PC-9 (cell line): ENCODE results near the gene TMEM237. TPM values are rescaled to one million over a fixed set of nuclear protein-coding genes. Genes with fewer than 3 reads are reported as not detected.

ENCODE experiments used
- BruUV-seq: library from RNA; stranded (reverse); fragments of 400-500 nt; replicated peaks from 2 replicates; lab custom pipeline; 2021; lab: Mats Ljungman, UMichigan
- CTCF ChIA-PET: fragments of 300-600 bp; sonication (Branson Sonifier 250); formaldehyde crosslinking; loops from one replicate; lab custom pipeline; 2022; ENCODE audit warnings: antibody characterized with exemption; lab: Charles Lee
- POLR2A ChIA-PET: fragments of 300-600 bp; sonication (Branson Sonifier 250); formaldehyde crosslinking; loops from one replicate; lab custom pipeline; 2022; ENCODE audit warnings: antibody characterized with exemption; ENCODE audit not compliant: unreplicated experiment; lab: Charles Lee
- DNase-seq, 2 experiments: peaks; one replicate each; pipeline versions ENCODE4 v3.0.0 to v3.0.0-alpha.2; 2015 to 2022; ENCODE audit warnings: mixed read lengths in 1 of 2
- H2AFZ ChIP-seq: fragments of 200-600 bp; sonication (generic); 2 replicates; pipeline ENCODE4 v1.8.1; 2017; ENCODE audit warnings: antibody characterized with exemption
- H3F3A ChIP-seq: fragments of 200-600 bp; sonication (generic); 2 replicates; pipeline ENCODE4 v1.8.1; 2017; ENCODE audit warnings: antibody characterized with exemption, mild to moderate bottlenecking, low read depth; ENCODE audit not compliant: insufficient read depth
- H3K27ac ChIP-seq: fragments of 200-600 bp; sonication (generic); 2 replicates; pipeline ENCODE4 v1.6.1; 2016; ENCODE audit warnings: mixed run types
- H3K27me3 ChIP-seq: fragments of 200-600 bp; sonication (generic); 2 replicates; pipeline ENCODE4 v1.6.1; 2016; ENCODE audit warnings: low read depth, mixed run types; ENCODE audit not compliant: insufficient read depth
- H3K36me3 ChIP-seq: fragments of 200-600 bp; sonication (generic); 2 replicates; pipeline ENCODE4 v1.6.1; 2016; ENCODE audit warnings: low read depth, mixed run types
- H3K4me1 ChIP-seq: fragments of 200-600 bp; sonication (generic); replicated peaks from 2 replicates; pipeline ENCODE4 v1.6.1; 2016; ENCODE audit warnings: mixed run types; ENCODE audit not compliant: insufficient read depth
- H3K4me2 ChIP-seq: fragments of 200-600 bp; sonication (generic); 2 replicates; pipeline ENCODE4 v1.6.1; 2017; ENCODE audit warnings: mixed run types
- H3K4me3 ChIP-seq: fragments of 200-600 bp; sonication (generic); 2 replicates; pipeline ENCODE4 v1.6.1; 2016; ENCODE audit warnings: mixed run types
- H3K79me2 ChIP-seq: fragments of 200-600 bp; sonication (generic); 2 replicates; pipeline ENCODE4 v1.6.1; 2017; ENCODE audit warnings: low read depth, mixed run types
- H3K9me2 ChIP-seq: fragments of 200-600 bp; sonication (generic); 2 replicates; pipeline ENCODE4 v1.8.1; 2017; ENCODE audit warnings: mild to moderate bottlenecking; ENCODE audit not compliant: insufficient read depth
- H3K9me3 ChIP-seq: fragments of 200-600 bp; sonication (generic); 2 replicates; pipeline ENCODE4 v1.8.1; 2016; ENCODE audit warnings: low read depth; ENCODE audit not compliant: insufficient read depth
- H4K20me1 ChIP-seq: fragments of 200-600 bp; sonication (generic); 2 replicates; pipeline ENCODE4 v1.8.1; 2017; ENCODE audit not compliant: insufficient read depth
- EZH2 ChIP-seq: fragments of 200-600 bp; sonication (generic); IDR thresholded peaks from 2 replicates; pipeline ENCODE4 v1.8.0; 2017; ENCODE audit warnings: antibody characterized with exemption, low read depth
- intact Hi-C: fragments of 100-400 bp; cut with micrococcal nuclease; formaldehyde crosslinking; loops from one replicate; pipeline ENCODE4 v1.10.0; 2022; ENCODE audit not compliant: unreplicated experiment
- total RNA-seq: library from RNA; stranded (reverse); gene quantifications from 2 replicates; pipeline ENCODE4 v1.2.3, GENCODE V29; 2021
- TF ChIP-seq, protein P1 (sequence below): fragments of 200-600 bp; sonication (generic); conservative IDR thresholded peaks from 2 replicates; pipeline ENCODE4 v1.6.1; 2017; ENCODE audit warnings: mixed run types, antibody characterized with exemption, mild to moderate bottlenecking, moderate library complexity

The TMEM237 gene
- total RNA-seq, 1 experiment from 2014 or later, result 24.5 TPM

DNA sequence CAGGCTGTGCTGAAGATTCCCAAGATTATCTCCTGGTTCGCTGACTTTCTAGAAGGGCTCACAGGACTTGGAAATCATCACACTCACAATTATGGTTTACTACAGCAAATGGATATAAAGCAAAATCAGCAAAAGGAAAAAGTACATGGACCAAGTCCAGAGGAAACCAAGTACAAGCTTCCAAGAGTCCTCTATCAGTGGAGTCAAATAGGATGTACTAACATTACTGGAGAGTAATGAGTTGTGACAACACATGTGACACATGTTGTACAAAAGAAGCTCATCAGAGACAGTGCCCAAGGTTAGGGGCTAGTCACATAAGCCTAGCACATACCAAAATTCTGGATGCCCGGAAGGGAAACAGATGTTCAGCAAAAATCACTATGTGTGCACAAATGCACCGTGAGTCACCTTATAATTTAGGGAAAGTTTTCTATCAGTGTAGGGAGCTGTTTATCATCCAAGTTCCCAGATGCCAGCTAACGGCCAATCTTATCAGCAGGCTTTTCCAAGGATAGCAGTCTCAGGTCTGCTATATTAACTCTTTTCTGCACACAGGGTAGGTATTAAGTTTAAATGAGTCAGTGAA is 9.5 kb downstream of the TMEM237 start:
- Histone ChIP-seq H3K79me2 (no peaks in the 10 kb centered on the region), H3K36me3 (peaks cover 7% of the 10 kb centered on the region; the same call in 1 of the 2 replicates), H3K4me1 (no peaks in the 10 kb centered on the region), H3K9me3 (no peaks in the 10 kb centered on the region), H3K27me3 (no peaks in the 10 kb centered on the region), H3K9me2 (no peaks in the 10 kb centered on the region), H2AFZ (no peak overlapping the region), H3F3A (no peaks in the 10 kb centered on the region), H3K4me2 (no peak overlapping the region), H3K27ac (no peak overlapping the region), H4K20me1 (no peaks in the 10 kb centered on the region), H3K4me3 (no peak overlapping the region)
- CTCF ChIA-PET, result no interaction called here
- TF ChIP-seq, protein P1, sequence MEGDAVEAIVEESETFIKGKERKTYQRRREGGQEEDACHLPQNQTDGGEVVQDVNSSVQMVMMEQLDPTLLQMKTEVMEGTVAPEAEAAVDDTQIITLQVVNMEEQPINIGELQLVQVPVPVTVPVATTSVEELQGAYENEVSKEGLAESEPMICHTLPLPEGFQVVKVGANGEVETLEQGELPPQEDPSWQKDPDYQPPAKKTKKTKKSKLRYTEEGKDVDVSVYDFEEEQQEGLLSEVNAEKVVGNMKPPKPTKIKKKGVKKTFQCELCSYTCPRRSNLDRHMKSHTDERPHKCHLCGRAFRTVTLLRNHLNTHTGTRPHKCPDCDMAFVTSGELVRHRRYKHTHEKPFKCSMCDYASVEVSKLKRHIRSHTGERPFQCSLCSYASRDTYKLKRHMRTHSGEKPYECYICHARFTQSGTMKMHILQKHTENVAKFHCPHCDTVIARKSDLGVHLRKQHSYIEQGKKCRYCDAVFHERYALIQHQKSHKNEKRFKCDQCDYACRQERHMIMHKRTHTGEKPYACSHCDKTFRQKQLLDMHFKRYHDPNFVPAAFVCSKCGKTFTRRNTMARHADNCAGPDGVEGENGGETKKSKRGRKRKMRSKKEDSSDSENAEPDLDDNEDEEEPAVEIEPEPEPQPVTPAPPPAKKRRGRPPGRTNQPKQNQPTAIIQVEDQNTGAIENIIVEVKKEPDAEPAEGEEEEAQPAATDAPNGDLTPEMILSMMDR, result no peak
- TF ChIP-seq EZH2, result no peak
- no TSS peak for BruUV-seq
- no peak for DNase-seq
- intact Hi-C loops, result no loop called here
- POLR2A ChIA-PET, result no interaction called here

DNA sequence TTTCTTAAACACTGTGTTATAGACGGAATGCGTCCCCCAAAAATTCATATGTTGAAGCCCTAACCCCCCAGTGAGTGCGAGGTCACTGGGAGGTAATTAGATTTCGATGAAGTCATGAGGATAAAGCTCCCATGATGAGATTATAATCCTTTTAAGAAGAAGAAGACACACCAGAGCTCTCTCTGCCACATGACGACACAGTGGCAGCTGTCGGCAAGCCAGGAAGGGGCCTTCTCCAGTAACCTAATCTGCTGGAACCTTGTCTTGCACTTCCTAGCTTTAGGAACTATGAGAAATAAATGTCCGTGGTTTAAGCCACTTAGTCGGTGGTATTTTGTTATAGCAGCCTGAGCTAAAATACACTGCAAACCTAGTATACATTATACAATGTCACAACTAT is 12.3 kb downstream of the TMEM237 start:
- ChIA-PET POLR2A (no interaction called here), CTCF (no interaction called here)
- Histone ChIP-seq H3K9me2 (no peaks in the 10 kb centered on the region; the same call in 1 of the 2 replicates), H3K4me2 (no peak overlapping the region), H3F3A (no peaks in the 10 kb centered on the region), H2AFZ (no peak overlapping the region), H4K20me1 (no peaks in the 10 kb centered on the region), H3K9me3 (no peaks in the 10 kb centered on the region), H3K4me3 (no peak overlapping the region), H3K27ac (no peak overlapping the region), H3K79me2 (no peaks in the 10 kb centered on the region), H3K4me1 (no peaks in the 10 kb centered on the region), H3K36me3 (peaks cover 7% of the 10 kb centered on the region), H3K27me3 (no peaks in the 10 kb centered on the region)
- no TSS peak for BruUV-seq
- intact Hi-C loops, result no loop called here
- TF ChIP-seq, protein P1, result no peak
- no peak for TF ChIP-seq EZH2
- no peak for DNase-seq

DNA sequence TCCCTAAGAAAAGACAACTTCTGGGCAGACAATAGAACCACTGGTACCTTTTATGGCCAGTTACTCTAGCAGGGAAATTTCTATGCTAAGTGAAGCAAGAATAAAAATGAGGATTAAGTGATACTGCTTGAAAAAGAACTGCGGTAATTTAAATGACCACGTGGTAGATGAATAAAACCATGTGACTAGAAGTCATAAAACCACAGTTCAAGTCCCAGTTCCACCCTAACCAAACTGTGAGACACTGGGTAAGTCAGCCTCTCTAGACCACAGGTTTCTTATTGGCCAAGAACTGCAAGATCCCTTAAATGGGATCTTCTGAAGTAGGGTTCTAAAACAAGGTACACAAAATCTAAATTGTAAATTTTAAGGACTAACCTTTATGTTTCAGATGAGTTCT is 12.7 kb downstream of the TMEM237 start:
- CTCF ChIA-PET, result no interaction called here

More for the DNA sequence above, 12.7 kb downstream of the TMEM237 start:
- Histone ChIP-seq H3K4me1 (no peaks in the 10 kb centered on the region), H3K36me3 (peaks cover 7% of the 10 kb centered on the region), H3K27ac (no peak overlapping the region), H2AFZ (no peak overlapping the region), H3K9me3 (no peaks in the 10 kb centered on the region), H3K27me3 (no peaks in the 10 kb centered on the region), H3F3A (no peaks in the 10 kb centered on the region), H4K20me1 (no peaks in the 10 kb centered on the region), H3K4me2 (no peak overlapping the region), H3K79me2 (no peaks in the 10 kb centered on the region), H3K9me2 (no peaks in the 10 kb centered on the region; the same call in 1 of the 2 replicates), H3K4me3 (no peak overlapping the region)
- no peak for TF ChIP-seq EZH2
- TF ChIP-seq, protein P1, result no peak
- no peak for DNase-seq
- intact Hi-C loops, result no loop called here
- POLR2A ChIA-PET, result no interaction called here
- no TSS peak for BruUV-seq
